GM18909 (cell line): Measurements from ENCODE around the gene SP3.

Source experiments
- ATAC-seq: cut with Tn5 transposase; IDR thresholded peaks from one replicate; pipeline ENCODE4 v1.9.1; 2021; ENCODE audit warnings: mild to moderate bottlenecking; ENCODE audit not compliant: unreplicated experiment, poor library complexity

SP3 gene

DNA sequence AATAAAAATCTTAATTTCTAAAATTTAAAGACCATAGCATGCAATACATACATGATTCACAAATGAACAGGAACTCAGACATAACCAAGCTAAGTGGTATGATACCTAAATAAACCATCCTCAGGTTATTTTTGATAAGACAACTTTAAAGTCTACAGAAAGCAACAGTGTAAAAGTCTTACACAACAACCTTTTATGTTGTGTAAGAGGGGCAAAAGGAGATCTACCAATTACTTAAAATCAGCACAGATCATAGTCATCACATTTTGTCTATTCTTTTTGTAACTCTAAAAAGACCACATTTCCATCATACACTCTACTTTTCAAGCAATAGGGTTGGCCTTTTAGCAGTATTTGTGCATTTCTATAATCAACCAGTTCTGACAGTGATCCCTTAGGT is 16.3 kb downstream of the SP3 start:
- no peak for ATAC-seq

DNA sequence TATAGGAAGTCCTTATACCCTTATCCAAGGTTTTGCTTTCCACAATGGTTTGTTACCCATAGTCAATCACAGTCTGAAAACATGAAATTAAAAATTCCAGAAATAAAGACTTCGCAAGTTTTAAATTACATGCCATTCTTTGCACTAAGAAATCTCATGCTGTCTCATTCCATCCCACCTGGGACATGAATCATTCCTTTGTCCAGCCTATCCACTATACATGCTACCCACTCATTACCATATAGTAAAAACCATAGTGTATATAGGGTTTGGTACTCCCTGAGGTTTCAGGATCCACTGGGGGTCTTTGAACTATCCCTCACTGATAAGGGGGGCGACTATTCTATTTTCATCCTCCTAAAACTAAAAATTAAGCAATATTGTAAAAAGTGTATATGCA is 17.0 kb downstream of the SP3 start:
- no peak for ATAC-seq

DNA sequence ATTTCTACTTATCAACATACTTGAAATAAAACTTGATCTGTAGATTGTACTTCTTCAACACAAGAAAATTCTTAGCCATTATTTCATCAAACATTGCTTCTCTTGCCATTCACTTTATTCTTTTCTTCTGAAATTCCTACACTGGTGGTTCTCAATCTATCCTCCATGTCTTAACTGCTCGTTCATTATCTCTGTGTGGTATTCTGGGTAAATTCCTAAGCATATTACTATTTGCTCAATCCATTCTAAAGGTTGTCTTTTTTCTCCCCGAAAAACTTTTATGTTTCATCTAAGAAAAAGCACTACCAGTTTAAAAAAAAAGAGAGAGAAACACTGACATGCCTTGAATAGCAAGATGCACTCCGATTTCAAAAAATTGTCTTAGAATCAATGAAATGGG is 18.0 kb downstream of the SP3 start:
- no peak for ATAC-seq

DNA sequence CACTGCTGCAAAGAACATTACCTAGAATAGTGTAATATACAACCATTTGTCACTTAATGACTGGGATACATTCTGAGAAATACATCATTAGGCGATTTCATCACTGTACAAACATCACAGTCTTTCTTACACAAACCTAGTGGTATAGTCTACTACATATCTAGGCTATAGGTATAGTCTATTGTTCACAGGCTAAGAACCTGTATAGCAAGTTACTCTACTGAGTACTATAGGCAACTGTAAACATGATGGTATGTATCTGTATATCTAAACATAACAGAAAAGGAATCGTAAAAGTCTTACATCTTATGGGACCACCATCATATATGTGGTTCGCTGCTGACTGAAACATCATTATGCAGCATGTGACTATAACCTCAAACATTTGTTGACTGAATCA is 21.4 kb downstream of the SP3 start:
- no peak for ATAC-seq

DNA sequence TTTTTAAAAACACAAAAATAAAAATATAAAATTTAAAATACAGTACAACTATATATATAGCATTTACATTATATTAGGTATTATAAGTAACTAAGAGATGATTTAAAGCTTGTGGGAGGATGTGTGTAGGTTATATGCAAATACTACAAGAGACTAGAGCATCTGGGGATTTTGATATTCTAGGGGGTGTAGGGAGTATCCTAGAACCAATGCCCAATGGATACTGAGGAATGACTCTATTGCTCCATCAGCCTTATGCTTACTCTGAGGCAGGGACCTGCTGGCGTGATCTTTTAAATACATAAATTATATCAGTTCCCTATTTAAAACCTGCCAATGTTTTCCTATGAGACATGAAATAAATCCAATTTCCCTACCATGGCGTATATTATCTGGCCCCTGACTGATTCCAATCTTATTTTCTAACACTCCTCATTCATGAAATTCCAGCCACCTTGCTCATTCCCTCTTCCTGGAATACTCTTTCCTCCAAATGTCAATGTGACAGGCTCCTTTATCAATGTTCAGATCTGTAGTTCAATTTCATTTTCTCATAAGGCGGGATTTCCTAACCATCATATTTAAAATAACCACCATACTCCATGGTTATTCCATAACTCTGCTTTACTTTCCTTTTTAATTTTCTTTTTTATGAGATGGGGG is 22.2 kb downstream of the SP3 start:
- no peak for ATAC-seq

DNA sequence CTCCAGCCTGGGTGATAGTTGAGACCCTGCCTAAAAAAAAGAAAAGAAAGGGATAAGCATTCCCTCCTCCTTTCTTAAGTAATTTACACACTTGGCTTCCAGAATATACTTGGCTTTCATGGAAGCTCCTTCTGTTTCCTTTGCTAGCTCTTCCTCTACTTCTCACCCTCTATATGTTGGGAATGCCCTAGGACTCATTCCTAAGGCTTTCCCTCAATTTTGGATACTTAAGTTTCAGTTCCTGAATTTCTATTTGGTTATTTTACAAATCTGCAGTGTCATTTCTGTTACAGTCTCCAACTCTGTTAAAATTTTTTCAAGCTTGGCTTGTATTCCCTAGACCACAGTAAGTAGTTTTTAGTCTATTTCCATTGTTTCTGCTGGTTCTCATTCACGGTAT is 23.6 kb downstream of the SP3 start:
- ATAC-seq: no peak

DNA sequence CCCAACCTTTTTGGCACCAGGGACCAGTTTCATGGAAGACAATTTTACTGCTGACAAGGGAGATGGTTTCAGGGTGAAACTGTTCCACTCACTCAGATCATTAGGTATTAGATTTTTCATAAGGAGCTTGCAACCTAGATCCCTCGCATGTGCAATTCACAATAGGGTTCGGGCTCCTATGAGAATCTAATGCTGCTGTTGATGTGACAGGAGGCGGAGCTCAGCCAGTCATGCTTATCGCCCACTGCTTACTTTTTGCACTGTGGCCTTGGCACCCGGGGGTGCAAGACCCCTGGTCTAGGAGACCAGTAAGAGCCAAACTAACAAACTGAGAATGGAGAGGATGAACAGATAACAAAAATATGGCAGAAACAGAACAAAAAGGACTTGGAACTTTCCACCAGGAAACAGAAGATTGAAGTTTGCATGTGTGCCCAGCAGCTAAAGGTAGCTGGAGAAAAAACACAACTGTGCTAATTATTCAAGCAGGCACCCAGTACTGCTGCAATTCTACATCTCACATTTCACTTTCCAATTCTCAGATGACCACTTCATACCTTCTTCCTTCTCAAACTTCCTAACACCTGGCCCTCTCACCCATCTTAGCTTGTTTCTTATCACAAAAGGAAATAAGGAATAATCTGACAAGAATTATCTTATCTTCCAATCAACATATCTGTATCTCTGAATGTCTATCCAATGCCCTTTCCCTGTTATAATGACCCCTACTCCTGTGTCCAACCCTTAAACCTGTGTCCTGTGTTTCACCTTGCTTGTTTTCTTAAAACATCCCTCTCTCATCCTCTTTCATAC is 24.8 kb downstream of the SP3 start:
- no peak for ATAC-seq

DNA sequence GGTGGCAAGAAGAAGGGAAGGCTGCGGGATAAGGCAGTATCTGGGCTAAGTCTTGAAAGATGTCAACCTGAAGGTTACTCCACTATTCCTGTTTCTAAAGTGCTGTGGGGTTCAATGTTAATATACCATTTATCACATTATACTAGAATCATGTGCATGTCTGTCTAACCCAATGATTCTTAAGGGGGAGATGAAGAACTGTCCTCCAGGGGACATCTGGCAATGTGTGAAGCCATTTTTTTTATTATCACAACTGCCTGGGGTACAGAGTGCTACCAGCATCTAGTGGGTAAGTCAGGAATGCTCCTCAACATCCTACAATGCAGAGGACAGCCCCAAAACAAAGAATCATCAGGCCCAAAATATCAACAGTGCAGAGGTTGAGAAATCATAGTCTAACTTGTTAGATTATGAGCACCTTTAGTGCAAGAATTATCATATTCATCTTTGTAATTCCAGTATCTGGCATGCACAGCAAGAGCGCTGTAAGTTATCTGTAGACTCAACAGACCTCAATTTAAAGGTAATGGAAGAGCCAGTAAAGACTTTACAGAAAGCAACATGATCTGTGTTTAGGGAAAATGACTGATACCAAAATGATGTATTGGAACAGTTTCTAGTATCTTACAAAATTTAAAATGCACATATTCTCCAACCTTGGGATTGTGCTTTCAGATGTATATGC is 26.3 kb downstream of the SP3 start:
- ATAC-seq: no peak

DNA sequence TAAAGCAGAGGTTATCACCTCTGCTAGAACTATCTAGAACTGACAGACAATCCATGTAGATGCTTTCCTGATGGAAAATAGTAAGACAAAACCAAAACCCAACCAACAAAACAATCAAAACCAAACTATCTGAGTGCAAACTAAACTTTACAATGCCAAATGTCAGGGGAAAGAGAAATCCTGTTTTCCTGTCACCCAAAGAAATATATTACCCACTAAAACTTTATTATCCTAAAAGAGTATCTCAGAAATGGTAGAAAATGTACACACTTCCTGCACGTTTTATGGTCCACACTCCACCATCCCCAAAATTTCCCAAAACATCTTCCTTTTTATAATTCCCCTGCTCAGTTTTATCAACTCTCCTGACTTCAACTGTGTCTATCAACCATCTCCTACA is 29.9 kb downstream of the SP3 start:
- no peak for ATAC-seq

DNA sequence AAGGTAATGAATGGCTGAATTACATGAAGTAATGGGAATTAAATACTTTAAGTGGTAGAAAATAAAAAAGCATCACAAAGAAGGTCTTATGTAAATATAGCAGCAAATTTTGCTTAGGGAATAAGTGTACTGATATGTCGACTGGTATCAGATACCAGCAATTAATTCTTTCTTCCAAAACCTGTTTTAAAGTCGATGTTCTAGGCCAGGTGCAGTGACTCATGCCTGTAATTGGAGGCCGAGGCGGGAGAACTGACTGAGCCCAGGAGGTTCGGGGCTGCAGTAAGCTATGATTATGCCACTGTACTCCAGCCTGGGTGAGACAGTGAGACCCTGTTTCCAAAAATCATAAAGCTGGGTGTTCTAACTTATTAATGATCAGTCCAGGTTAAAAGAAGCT is 30.3 kb downstream of the SP3 start:
- no peak for ATAC-seq

DNA sequence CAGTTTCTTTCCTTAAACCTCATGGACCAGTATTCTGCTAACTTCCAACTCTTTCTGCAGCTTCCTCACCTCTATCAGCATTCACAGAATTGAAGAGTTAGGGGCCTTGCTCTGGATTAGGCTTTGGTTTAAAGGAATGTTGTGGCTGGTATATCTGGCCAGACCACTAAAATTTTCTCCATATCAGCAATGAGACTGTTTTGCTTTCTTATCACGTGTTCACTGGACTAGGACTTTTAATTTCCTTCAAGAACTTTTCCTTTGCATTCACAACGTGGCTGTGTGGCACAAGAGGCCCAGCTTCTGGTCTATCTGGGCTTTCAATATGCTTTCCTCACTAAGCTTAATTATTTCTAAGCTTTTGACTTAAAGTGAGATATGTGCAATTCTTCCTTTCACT is 33.4 kb downstream of the SP3 start:
- no peak for ATAC-seq

DNA sequence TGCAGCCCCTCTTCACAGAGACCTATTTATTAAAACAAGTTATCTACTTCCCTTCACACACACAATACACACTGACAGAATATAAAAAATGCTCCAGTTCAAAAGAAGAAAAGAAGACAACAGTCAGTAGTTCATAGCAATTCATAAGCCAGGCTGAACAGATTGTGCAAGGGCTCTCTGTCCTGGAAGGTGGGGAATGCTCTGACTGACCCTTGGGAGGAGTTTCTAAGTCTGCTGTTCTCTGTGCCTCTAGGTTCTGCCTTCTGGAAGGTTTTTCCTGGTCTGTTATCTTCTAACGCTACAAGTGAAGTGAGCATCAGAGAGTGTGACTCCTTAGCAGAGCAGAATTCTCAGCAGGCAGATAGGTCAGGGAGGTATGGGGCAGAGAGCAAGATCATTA is 35.7 kb downstream of the SP3 start:
- ATAC-seq: no peak

DNA sequence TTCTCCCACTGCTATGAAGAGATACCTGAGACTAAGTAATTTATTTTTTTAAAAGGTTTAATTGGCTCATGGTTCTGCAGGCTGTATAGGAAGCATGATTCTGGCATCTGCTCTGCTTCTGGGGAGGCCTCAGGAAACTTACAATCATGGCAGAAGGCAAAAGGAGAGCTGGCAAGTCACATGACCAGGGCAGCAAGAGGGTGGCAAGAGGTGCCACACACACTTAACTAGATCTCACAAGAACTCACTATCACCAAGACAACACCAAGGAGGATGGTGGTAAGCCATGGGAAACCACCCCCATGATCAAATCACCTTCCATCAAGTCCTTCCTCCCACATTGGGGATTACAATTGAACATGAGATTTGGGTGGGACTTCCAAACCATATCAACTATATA is 38.3 kb downstream of the SP3 start:
- no peak for ATAC-seq

DNA sequence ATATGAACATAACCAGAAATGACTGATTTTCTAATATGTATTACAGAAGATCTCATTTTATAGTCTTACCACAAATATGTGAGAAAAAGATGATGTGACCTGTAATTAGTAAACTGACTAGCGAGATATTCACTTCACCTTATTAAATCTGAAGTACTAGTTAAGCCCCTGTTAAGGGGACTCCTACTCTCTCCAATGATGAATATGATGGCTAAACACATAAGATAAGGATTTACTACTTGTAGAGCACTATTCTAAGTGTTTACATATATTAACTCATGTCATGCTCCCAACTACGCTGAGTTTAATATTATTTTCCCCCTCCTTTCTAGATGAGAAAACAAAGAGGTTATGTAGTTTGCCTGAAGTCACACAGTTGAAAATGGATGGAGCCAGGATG is 40.9 kb downstream of the SP3 start:
- no peak for ATAC-seq

DNA sequence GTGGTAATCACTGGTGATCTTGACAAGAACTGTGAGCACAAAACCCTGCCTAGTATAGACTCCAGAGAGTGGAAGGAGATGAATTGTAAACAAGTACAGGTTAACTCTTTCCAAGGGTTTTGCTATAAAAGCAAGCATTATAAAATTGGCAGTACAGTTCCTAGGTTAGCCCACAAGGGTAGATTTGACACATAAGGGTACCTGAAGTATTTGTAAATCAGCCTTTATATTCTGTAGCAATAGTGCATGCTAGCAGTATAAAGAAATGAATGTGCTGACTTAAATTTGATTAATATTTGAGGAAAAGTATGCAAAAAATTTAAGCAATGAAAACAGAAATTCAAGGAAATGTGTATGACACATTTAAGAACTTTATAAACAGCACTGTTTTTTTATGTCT is 42.4 kb downstream of the SP3 start:
- no peak for ATAC-seq

DNA sequence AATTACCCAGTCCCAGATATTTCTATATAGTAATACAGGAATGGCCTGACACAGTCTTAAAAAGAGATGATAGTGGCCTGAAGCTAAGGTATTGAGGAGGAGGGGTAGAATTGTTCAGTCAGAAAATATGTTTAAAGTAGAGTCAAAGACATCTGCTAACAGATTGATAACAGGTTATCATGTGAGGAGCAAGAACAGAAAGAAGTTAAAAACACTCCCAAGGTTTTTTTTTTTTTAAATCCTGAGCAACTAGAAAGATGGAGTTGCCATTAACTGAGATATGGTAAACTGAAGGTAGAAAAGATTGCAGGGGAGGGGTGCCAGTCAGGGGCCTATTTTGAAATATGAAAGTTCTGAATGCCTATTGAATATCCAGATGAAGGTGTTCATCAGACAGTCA is 43.1 kb downstream of the SP3 start:
- ATAC-seq: no peak

DNA sequence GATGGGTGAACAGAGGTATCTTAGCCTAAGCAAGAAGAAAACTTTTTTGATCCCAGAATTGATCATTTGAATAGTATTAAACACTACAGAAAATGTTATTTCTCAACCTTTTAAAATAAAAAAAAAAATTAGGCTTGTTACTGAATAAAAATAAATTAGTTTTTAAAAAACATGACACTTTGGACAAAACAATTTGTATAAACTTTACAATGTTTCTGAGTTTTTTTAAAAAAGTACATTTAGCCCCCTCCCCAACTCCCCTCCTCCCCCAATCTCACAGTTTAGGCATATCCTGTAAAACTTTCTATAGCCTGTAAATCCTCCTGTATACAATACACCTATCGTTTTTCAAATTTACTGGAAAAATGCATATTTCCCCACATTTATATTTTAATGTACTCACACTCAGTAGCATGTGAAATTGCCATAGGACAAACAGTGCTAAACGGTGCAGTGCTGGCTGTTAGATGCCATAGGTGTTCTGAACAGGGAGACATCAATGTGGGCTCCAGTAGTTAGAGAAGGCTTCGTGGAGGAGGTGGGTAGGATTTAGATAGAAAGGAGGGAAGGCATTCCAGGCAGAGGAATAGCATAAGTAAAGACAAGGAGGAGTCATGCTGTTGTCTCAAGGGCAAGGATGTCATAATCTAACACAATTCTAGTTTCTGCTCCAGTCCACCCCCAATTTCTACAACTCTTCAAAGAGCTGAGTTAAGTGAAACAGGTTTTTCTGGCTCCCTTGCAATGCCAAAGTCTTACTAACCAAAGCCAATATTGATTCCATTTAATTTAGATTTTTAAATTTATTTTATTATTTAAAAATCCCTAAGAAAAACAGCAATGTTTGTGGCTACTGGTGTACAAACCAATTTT is 50.9 kb downstream of the SP3 start:
- ATAC-seq: no peak

DNA sequence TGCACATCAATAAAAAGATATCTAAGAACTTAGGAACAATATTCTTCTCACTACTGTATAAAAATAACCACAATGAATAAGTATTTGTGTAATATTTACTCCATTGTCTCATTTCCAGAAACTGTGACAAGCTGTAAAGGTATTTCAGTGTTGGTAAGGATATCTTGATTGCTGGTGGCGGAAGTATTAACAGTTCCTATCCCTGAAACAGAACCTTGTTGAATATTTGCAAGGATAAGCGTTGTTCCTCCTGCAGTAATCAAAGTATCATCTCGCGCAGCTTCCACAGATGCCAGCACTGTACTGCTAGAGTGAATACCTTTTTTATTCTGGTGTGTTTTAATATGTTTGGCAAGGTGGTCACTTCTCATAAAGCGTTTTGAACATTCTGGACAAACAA is 55.3 kb downstream of the SP3 start:
- ATAC-seq: no peak

DNA sequence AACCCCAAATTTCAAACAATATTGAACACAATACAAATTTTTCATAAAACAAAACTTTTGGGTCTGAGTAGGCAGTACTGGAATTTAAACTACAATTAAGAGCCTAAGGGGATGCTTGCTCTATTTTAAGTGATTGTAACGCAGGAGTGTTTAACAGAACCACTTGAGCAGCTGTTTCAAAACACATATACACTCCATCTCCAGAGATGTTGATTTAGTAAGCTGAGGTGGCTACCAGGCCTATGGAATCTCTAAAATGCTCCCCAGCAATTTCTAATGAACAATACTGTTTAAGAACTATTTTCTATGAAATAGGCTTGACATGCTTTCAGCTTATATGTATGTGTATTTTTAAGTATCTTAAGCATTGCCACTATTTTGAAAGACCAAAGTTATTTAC is 58.5 kb downstream of the SP3 start:
- ATAC-seq: no peak

DNA sequence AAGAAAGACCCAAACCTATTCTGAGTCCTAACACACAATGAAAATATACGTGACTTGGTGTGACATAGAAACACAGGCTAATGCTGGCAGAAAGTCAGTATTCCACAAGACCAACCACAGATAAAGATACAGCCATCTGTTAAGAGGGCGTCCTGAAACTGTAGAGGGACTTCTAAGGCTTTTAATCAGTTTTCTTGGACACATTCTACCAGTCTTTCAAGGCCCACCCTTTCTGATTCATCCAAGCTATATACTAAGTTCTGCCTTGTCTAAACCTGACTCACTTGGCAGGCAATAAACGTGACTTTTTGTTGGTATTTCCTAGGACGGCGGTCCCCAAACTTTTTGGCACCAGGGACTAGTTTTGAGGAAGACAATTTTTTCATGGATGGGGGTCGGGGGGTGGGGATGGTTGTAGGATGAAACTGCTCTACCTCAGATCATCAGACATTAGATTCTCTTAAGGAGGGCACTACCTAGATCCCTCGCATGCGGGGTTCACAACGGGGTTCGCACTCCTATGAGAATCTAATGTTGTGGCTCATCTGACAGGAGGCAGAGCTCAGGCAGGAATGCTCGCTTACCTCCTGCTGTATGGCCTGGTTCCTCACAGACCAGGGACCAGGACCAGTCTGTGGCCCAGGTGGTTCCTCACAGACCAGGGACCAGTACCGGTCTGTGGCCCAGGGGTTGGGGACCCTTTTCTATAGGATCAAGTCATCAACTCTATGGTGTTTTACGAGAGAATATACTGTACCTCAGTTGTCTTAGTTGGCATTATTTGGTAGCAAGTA is 61.4 kb downstream of the SP3 start:
- no peak for ATAC-seq
